HEK293 (cell line): ENCODE results near the gene MCRIP2.

Experiments used
- EGR2 ChIP-seq: fragments of 450-650 bp; formaldehyde crosslinking; IDR thresholded peaks from 2 replicates; pipeline ENCODE4 v1.5.1; 2016; ENCODE audit warnings: low read depth, missing biosample characterization, missing genetic modification characterization
- KLF16 ChIP-seq: fragments of 450-650 bp; formaldehyde crosslinking; IDR thresholded peaks from 2 replicates; pipeline ENCODE4 v1.5.1; 2017; ENCODE audit warnings: missing biosample characterization, missing genetic modification characterization
- MZF1 ChIP-seq: fragments of 450-650 bp; formaldehyde crosslinking; IDR thresholded peaks from 2 replicates; pipeline ENCODE4 v1.5.1; 2017; ENCODE audit warnings: missing biosample characterization, missing genetic modification characterization, borderline replicate concordance
- PATZ1 ChIP-seq: fragments of 450-650 bp; formaldehyde crosslinking; IDR thresholded peaks from 2 replicates; pipeline ENCODE4 v1.5.1; 2016; ENCODE audit warnings: missing biosample characterization, missing genetic modification characterization
- PRDM2 ChIP-seq: fragments of 450-650 bp; formaldehyde crosslinking; IDR thresholded peaks from 2 replicates; pipeline ENCODE4 v1.5.1; 2016; ENCODE audit warnings: missing biosample characterization, missing genetic modification characterization, borderline replicate concordance
- ZBTB11 ChIP-seq: fragments of 450-650 bp; formaldehyde crosslinking; conservative IDR thresholded peaks from 2 replicates; pipeline ENCODE4 v1.5.1; 2016; ENCODE audit warnings: low read depth, missing biosample characterization, missing genetic modification characterization
- ZBTB17 ChIP-seq: fragments of 450-650 bp; formaldehyde crosslinking; IDR thresholded peaks from 2 replicates; pipeline ENCODE4 v1.5.1; 2016; ENCODE audit warnings: missing biosample characterization, missing genetic modification characterization
- ZBTB20 ChIP-seq: fragments of 450-650 bp; formaldehyde crosslinking; IDR thresholded peaks from 2 replicates; pipeline ENCODE4 v1.5.1; 2016; ENCODE audit warnings: missing biosample characterization, missing genetic modification characterization
- ZBTB44 ChIP-seq: fragments of 450-650 bp; IDR thresholded peaks from 2 replicates; pipeline ENCODE4 v1.5.1; 2018; ENCODE audit warnings: missing biosample characterization, mild to moderate bottlenecking, missing genetic modification characterization
- ZFP3 ChIP-seq: fragments of 450-650 bp; formaldehyde crosslinking; IDR thresholded peaks from 2 replicates; pipeline ENCODE4 v1.5.1; 2016; ENCODE audit warnings: low read depth, missing biosample characterization, missing genetic modification characterization
- ZNF148 ChIP-seq: fragments of 450-650 bp; formaldehyde crosslinking; IDR thresholded peaks from 2 replicates; pipeline ENCODE4 v1.5.0; 2017; ENCODE audit warnings: missing biosample characterization, missing genetic modification characterization, borderline replicate concordance
- ZNF174 ChIP-seq: fragments of 450-650 bp; formaldehyde crosslinking; IDR thresholded peaks from 2 replicates; pipeline ENCODE4 v1.5.0; 2017; ENCODE audit warnings: missing biosample characterization, mild to moderate bottlenecking, missing genetic modification characterization
- ZNF2 ChIP-seq: fragments of 450-650 bp; formaldehyde crosslinking; IDR thresholded peaks from 2 replicates; pipeline ENCODE4 v1.5.1; 2016; ENCODE audit warnings: missing biosample characterization, missing genetic modification characterization
- ZNF23 ChIP-seq: fragments of 450-650 bp; formaldehyde crosslinking; IDR thresholded peaks from 2 replicates; pipeline ENCODE4 v1.5.1; 2016; ENCODE audit warnings: missing biosample characterization, missing genetic modification characterization, borderline replicate concordance
- ZNF24 ChIP-seq: fragments of 450-650 bp; formaldehyde crosslinking; IDR thresholded peaks from 2 replicates; pipeline ENCODE4 v1.5.1; 2016; ENCODE audit warnings: missing biosample characterization, missing genetic modification characterization
- ZNF530 ChIP-seq: fragments of 450-650 bp; formaldehyde crosslinking; IDR thresholded peaks from 2 replicates; pipeline ENCODE4 v1.5.1; 2016; ENCODE audit warnings: low read depth, missing biosample characterization, missing genetic modification characterization
- ZNF596 ChIP-seq: fragments of 450-650 bp; IDR thresholded peaks from 2 replicates; pipeline ENCODE4 v1.5.0; 2018; ENCODE audit warnings: missing biosample characterization, mild to moderate bottlenecking, missing genetic modification characterization, moderate library complexity
- ZNF600 ChIP-seq: fragments of 450-650 bp; formaldehyde crosslinking; IDR thresholded peaks from 2 replicates; pipeline ENCODE4 v1.5.1; 2016; ENCODE audit warnings: missing biosample characterization, missing genetic modification characterization
- ZNF645 ChIP-seq: fragments of 450-650 bp; formaldehyde crosslinking; IDR thresholded peaks from 2 replicates; pipeline ENCODE4; 2016; ENCODE audit warnings: missing biosample characterization, missing genetic modification characterization
- ZNF830 ChIP-seq: fragments of 450-650 bp; IDR thresholded peaks from 2 replicates; pipeline ENCODE4 v1.5.0; 2018; ENCODE audit warnings: missing biosample characterization, missing genetic modification characterization, low read depth, mild to moderate bottlenecking, moderate library complexity
- ZSCAN30 ChIP-seq: fragments of 450-650 bp; IDR thresholded peaks from 2 replicates; pipeline ENCODE4 v1.5.1; 2018; ENCODE audit warnings: missing biosample characterization, mild to moderate bottlenecking, missing genetic modification characterization, moderate library complexity

Gene MCRIP2

GRCh38 chr16:683396-684070 is 41.9 kb downstream of the MCRIP2 start (continued):
- TF ChIP-seq ZNF148 (tag by site-specific recombination): no peak
- 0 out of 2 replicates have a peak, but pooled peaks have one; percentile 64 for TF ChIP-seq ZNF2
- peak; percentile 82; the same call in 1 of the 2 replicates for TF ChIP-seq EGR2 (tag by site-specific recombination)
- 0 out of 2 replicates have a peak, but pooled peaks have one; percentile 55 for TF ChIP-seq ZNF645
- TF ChIP-seq MZF1 (tag by site-specific recombination): no peak
- TF ChIP-seq ZNF530 (tag by site-specific recombination): no peak
- no peak for TF ChIP-seq ZBTB44
- TF ChIP-seq ZBTB11: no peak; the same call in 1 of the 2 replicates
- no peak for TF ChIP-seq ZNF23 (tag by site-specific recombination)
- TF ChIP-seq ZBTB20 (tag by site-specific recombination): peak; percentile 48; the same call in 1 of the 2 replicates
- TF ChIP-seq ZNF24 (tag by site-specific recombination): peak; percentile 29; the same call in 1 of the 2 replicates
- TF ChIP-seq PRDM2 (tag by site-specific recombination): no peak; the same call in 1 of the 2 replicates
- peak; percentile 60 for TF ChIP-seq ZNF596 (tag by site-specific recombination)
- no peak for TF ChIP-seq ZNF830
- peak; percentile 70 for TF ChIP-seq ZBTB17 (tag by site-specific recombination)
- TF ChIP-seq ZNF174 (tag by site-specific recombination): no peak
- TF ChIP-seq PATZ1 (tag by site-specific recombination): peak; percentile 94
- peak; percentile 93 for TF ChIP-seq ZNF600 (tag by site-specific recombination)
- TF ChIP-seq ZFP3 (tag by site-specific recombination): no peak
- TF ChIP-seq KLF16: peak; percentile 74; the same call in 1 of the 2 replicates
- TF ChIP-seq ZSCAN30 (tag by site-specific recombination): peak; percentile 24; the same call in 1 of the 2 replicates
